Endothelial cell of umbilical vein (primary cell): ENCODE results near the gene MYL11. TPM values are rescaled to one million over a fixed set of nuclear protein-coding genes. Genes with fewer than 3 reads are reported as not detected.

Experiments
- BruUV-seq: library from RNA; stranded (reverse); fragments of 400-500 nt; replicated peaks from 2 replicates; lab custom pipeline; 2021; lab: Mats Ljungman, UMichigan
- CTCF ChIA-PET: fragments of 300-600, 350-600 bp; sonication (Branson Sonifier 250); formaldehyde crosslinking; loops from one replicate; lab custom pipeline; 2021; ENCODE audit warnings: antibody characterized with exemption, inconsistent platforms; lab: Charles Lee
- POLR2A ChIA-PET: fragments of 300-600, 350-600 bp; sonication (Branson Sonifier 250); formaldehyde crosslinking; loops from one replicate; lab custom pipeline; 2021; ENCODE audit warnings: antibody characterized with exemption, inconsistent platforms; lab: Charles Lee
- DNase-seq: peaks from one replicate; pipeline ENCODE4 v3.0.0-alpha.2; 2011; ENCODE audit warnings: low read depth, low spot score
- FAIRE-seq: peaks from 2 replicates; lab custom pipeline; 2011; peaks lifted over from hg19 to GRCh38; lab: Jason Lieb, UNC
- H2AFZ ChIP-seq: 2 replicates; pipeline ENCODE4 v1.6.0; 2012; ENCODE audit warnings: low read depth, low read length, control low read depth, inconsistent platforms
- H3K27ac ChIP-seq: 2 replicates; pipeline ENCODE4 v1.5.1; 2011; ENCODE audit warnings: low read depth, mild to moderate bottlenecking, control low read depth, low read length, moderate library complexity; ENCODE audit not compliant: insufficient read depth
- H3K27me3 ChIP-seq, 2 experiments: 2 replicates each; pipeline versions ENCODE4 v1.6.0 to v1.6.1; 2011; ENCODE audit warnings: low read length in 2 of 2, mixed read lengths in 1 of 2; ENCODE audit not compliant: control insufficient read depth in 2 of 2, insufficient read depth in 2 of 2
- H3K36me3 ChIP-seq, 2 experiments: 2 replicates in 1 of 2; 3 replicates in 1 of 2; pipeline ENCODE4 v1.5.1; 2011; ENCODE audit warnings: low read length in 2 of 2, mild to moderate bottlenecking in 1 of 2, moderate library complexity in 1 of 2; ENCODE audit not compliant: control insufficient read depth in 2 of 2, insufficient read depth in 2 of 2; ENCODE audit errors: extremely low read depth in 1 of 2
- H3K4me1 ChIP-seq: 3 replicates; pipeline ENCODE4 v1.5.1; 2011; ENCODE audit warnings: mild to moderate bottlenecking, low read length; ENCODE audit not compliant: control insufficient read depth, insufficient read depth; ENCODE audit errors: extremely low read depth
- H3K4me2 ChIP-seq: 2 replicates; pipeline ENCODE4 v1.6.1; 2011; ENCODE audit warnings: low read length, control low read depth, mixed read lengths; ENCODE audit not compliant: insufficient read depth
- H3K4me3 ChIP-seq, 3 experiments: fragments of 200-600 bp in 1 of 3; sonication (generic), shearing (Covaris generic) in 1 of 3; replicated peaks in 1 of 3; 2 replicates each; pipeline ENCODE4 v1.5.1; 2011 to 2016; ENCODE audit warnings: control low read depth in 3 of 3, low read length in 3 of 3, mild to moderate bottlenecking in 2 of 3, inconsistent platforms in 1 of 3, low read depth in 1 of 3, moderate library complexity in 1 of 3; ENCODE audit not compliant: insufficient read depth in 1 of 3
- H3K79me2 ChIP-seq: 2 replicates; pipeline ENCODE4 v1.6.0; 2012; ENCODE audit warnings: low read length, inconsistent platforms; ENCODE audit not compliant: control insufficient read depth, insufficient read depth
- H3K9ac ChIP-seq: replicated peaks from 2 replicates; pipeline ENCODE3; 2011; ENCODE audit warnings: low read length, control low read depth; ENCODE audit not compliant: insufficient read depth; ENCODE audit errors: extremely low read depth
- H3K9me1 ChIP-seq: replicated peaks from 3 replicates; pipeline ENCODE4 v1.6.0; 2011; ENCODE audit warnings: mild to moderate bottlenecking, low read length; ENCODE audit not compliant: control insufficient read depth, insufficient read depth; ENCODE audit errors: extremely low read depth
- H3K9me3 ChIP-seq: replicated peaks from 2 replicates; pipeline ENCODE4 v1.5.1; 2012; ENCODE audit warnings: low read length, inconsistent platforms; ENCODE audit not compliant: control insufficient read depth, insufficient read depth
- H4K20me1 ChIP-seq: replicated peaks from 2 replicates; pipeline ENCODE3; 2011; ENCODE audit warnings: mild to moderate bottlenecking, low read length; ENCODE audit not compliant: control insufficient read depth, insufficient read depth; ENCODE audit errors: extremely low read depth
- EZH2 ChIP-seq: IDR thresholded peaks from 2 replicates; pipeline ENCODE4 v1.6.1; 2012; ENCODE audit warnings: borderline replicate concordance, low read depth, mild to moderate bottlenecking, moderate library complexity, low read length, inconsistent platforms; ENCODE audit not compliant: severe bottlenecking
- FOS ChIP-seq: IDR thresholded peaks from 2 replicates; pipeline ENCODE4 v1.6.1; 2011; ENCODE audit warnings: mild to moderate bottlenecking, low read length, moderate library complexity, borderline replicate concordance; ENCODE audit not compliant: insufficient read depth
- GATA2 ChIP-seq: IDR thresholded peaks from 2 replicates; pipeline ENCODE4 v1.7.0; 2011; ENCODE audit warnings: low read depth, mild to moderate bottlenecking, moderate library complexity, mixed read lengths, low read length; ENCODE audit not compliant: insufficient read length, insufficient read depth
- JUN ChIP-seq: IDR thresholded peaks from 2 replicates; pipeline ENCODE4 v1.6.1; 2011; ENCODE audit warnings: borderline replicate concordance, low read depth; ENCODE audit not compliant: insufficient read length, insufficient read depth
- MAX ChIP-seq: IDR thresholded peaks from 2 replicates; pipeline ENCODE4 v1.6.1; 2011; ENCODE audit not compliant: insufficient read depth, insufficient read length
- MYC ChIP-seq: IDR thresholded peaks from one replicate; pipeline ENCODE4 v1.6.1; 2011; ENCODE audit warnings: mild to moderate bottlenecking, low read depth, low read length
- POLR2A ChIP-seq: IDR thresholded peaks from 2 replicates; pipeline ENCODE4 v1.6.1; 2012; ENCODE audit warnings: low read depth, mild to moderate bottlenecking, control low read depth, low read length
- POLR2AphosphoS5 ChIP-seq: IDR thresholded peaks from 2 replicates; pipeline ENCODE4 v1.6.1; 2012; ENCODE audit warnings: low read depth, mild to moderate bottlenecking, control low read depth, low read length, moderate library complexity; ENCODE audit not compliant: insufficient read depth
- dilution Hi-C: fragments of 300-500 bp; cut with MboI; formaldehyde crosslinking; loops from one replicate; pipeline ENCODE4 v1.15.0; 2019; ENCODE audit warnings: low sequenced_read_pairs; ENCODE audit not compliant: extremely low pct_ligation_motif_present
- intact Hi-C: fragments of 100-400 bp; cut with micrococcal nuclease; formaldehyde crosslinking; loops from one replicate; pipeline ENCODE4 v1.10.0; 2022
- polyA plus RNA-seq, 4 experiments: library from polyadenylated mRNA; depleted of rRNA in 3 of 4; stranded (reverse) in 3 of 4; unstranded in 1 of 4; fragments of >200 nt; gene quantifications; 2 replicates each; pipeline versions ENCODE4 v1.2.1 to v1.2.3, GENCODE V29; 2011 to 2012; ENCODE audit warnings: missing spikeins in 1 of 4
- total RNA-seq: library from RNA; stranded (reverse); gene quantifications from 2 replicates; pipeline ENCODE4 v1.2.3, GENCODE V29; 2021

The MYL11 gene
- total and polyA plus RNA-seq, 2 donors (not counting 3 experiments of a cell fraction or from before 2014, with no cell fraction given) = 1.3 TPM; not detected in 1

- peak overlapping the region; percentile 83 for H3K9ac ChIP-seq
- BruUV-seq = TSS peak; percentile 70
Observed at GRCh38 chr16:30399435-30400186, 25.0 kb downstream of the MYL11 start.

More at GRCh38 chr16:30399435-30400186, 25.0 kb downstream of the MYL11 start:
- DNase-seq = no peak
- Histone ChIP-seq H3K4me3 (peak overlapping the region in 2 of 3 experiments; percentile 23 to 60), H3K4me1 (peaks cover 17% of the 10 kb centered on the region), H3K4me2 (peak overlapping the region; percentile 92), H3K27ac (peak overlapping the region; percentile 89), H3K9me3 (no peaks in the 10 kb centered on the region), H4K20me1 (no peaks in the 10 kb centered on the region), H3K79me2 (peaks cover 9% of the 10 kb centered on the region), H3K9me1 (no peaks in the 10 kb centered on the region), H2AFZ (peak overlapping the region; percentile 23), H3K27me3 (no peaks in the 10 kb centered on the region), H3K36me3 (peaks cover 0 to 19% of the 10 kb centered on the region in 2 experiments)
- CTCF ChIA-PET = interaction anchor here (0.7 to 2.1 kb wide), 6 partner anchors 10 to 31 kb away, joined by 3 to 12 read pairs (median 4); partner anchors contain the start of genes DCTPP1 and TBC1D10B
- dilution Hi-C loops = no loop called here
- POLR2A ChIA-PET = interaction anchor here (0.7 kb wide), 1 partner anchor 21 kb away, joined by 4 read pairs; no protein-coding TSS in a partner anchor
- no peak for TF ChIP-seq MAX
- TF ChIP-seq POLR2AphosphoS5 = no peak
- no peak for TF ChIP-seq POLR2A
- TF ChIP-seq EZH2 = no peak
- no peak for TF ChIP-seq MYC
- TF ChIP-seq FOS = no peak
- no peak for TF ChIP-seq GATA2
- TF ChIP-seq JUN = no peak
- peak; percentile 31 for FAIRE-seq
- intact Hi-C loops = loop anchor here (1.0 to 10.0 kb wide), 6 partner anchors 10 to 305 kb away; partner anchors contain the start of genes TBC1D10B, TBX6 and YPEL3
